SU-DHL-6 (cell line): ENCODE data around the gene SLC25A28.

ENCODE experiments used
- H2AFZ ChIP-seq: fragments of 200-600 bp; sonication (generic); 2 replicates; pipeline ENCODE4 v1.6.1; 2014; ENCODE audit warnings: low read depth, mild to moderate bottlenecking, moderate library complexity, mixed read lengths, antibody characterized with exemption, low read length; ENCODE audit not compliant: severe bottlenecking
- H3F3A ChIP-seq: fragments of 200-600 bp; shearing (Covaris generic); 2 replicates; pipeline ENCODE4 v1.6.0; 2016; ENCODE audit warnings: antibody characterized with exemption, mild to moderate bottlenecking; ENCODE audit not compliant: insufficient read depth
- H3K27ac ChIP-seq: fragments of 200-600 bp; sonication (generic); 2 replicates; pipeline ENCODE4 v1.5.1; 2016; ENCODE audit warnings: low read depth, mild to moderate bottlenecking, low read length, moderate library complexity, mixed read lengths
- H3K27me3 ChIP-seq: fragments of 200-600 bp; sonication (generic), shearing (Covaris generic); 2 replicates; pipeline ENCODE4 v1.6.0; 2014; ENCODE audit warnings: mild to moderate bottlenecking, low read length
- H3K36me3 ChIP-seq: fragments of 200-600 bp; sonication (generic); 2 replicates; pipeline ENCODE4 v1.6.1; 2014; ENCODE audit warnings: mild to moderate bottlenecking, low read length, mixed read lengths
- H3K4me2 ChIP-seq: fragments of 300-600, 200-600 bp; shearing (Covaris generic), sonication (generic); 2 replicates; pipeline ENCODE4 v1.6.0; 2014; ENCODE audit warnings: low read length, low read depth, mild to moderate bottlenecking; ENCODE audit not compliant: poor library complexity, severe bottlenecking
- H3K4me3 ChIP-seq: fragments of 200-600 bp; sonication (generic); 2 replicates; pipeline ENCODE4 v1.5.1; 2014; ENCODE audit warnings: antibody characterized with exemption, low read length, mild to moderate bottlenecking, mixed read lengths; ENCODE audit not compliant: insufficient read depth, poor library complexity, severe bottlenecking
- H3K79me2 ChIP-seq: fragments of 200-600 bp; sonication (generic); 2 replicates; pipeline ENCODE4 v1.6.1; 2014; ENCODE audit warnings: mild to moderate bottlenecking, low read length, moderate library complexity; ENCODE audit not compliant: insufficient read depth
- H3K9ac ChIP-seq: fragments of 200-600 bp; sonication (generic); 2 replicates; pipeline ENCODE4 v1.7.0; 2014; ENCODE audit warnings: mild to moderate bottlenecking, low read length
- H3K9me2 ChIP-seq: fragments of 200-600 bp; sonication (generic); replicated peaks from 2 replicates; pipeline ENCODE4 v1.6.1; 2014; ENCODE audit warnings: low read length; ENCODE audit not compliant: insufficient read depth
- H3K9me3 ChIP-seq: fragments of 200-600 bp; sonication (generic); 2 replicates; pipeline ENCODE4 v1.6.1; 2014; ENCODE audit warnings: low read length, mixed read lengths; ENCODE audit not compliant: insufficient read depth
- H4K20me1 ChIP-seq: fragments of 200-600 bp; sonication (generic); 2 replicates; pipeline ENCODE4 v1.6.1; 2014; ENCODE audit warnings: low read depth, mild to moderate bottlenecking, antibody characterized with exemption, low read length, moderate library complexity, mixed read lengths
- CTCF ChIP-seq: fragments of 200-600 bp; sonication (generic); IDR thresholded peaks from one replicate; pipeline ENCODE4 v1.5.1; 2017; ENCODE audit warnings: antibody characterized with exemption, mild to moderate bottlenecking, low read length, moderate library complexity; ENCODE audit not compliant: insufficient read depth, poor library complexity, severe bottlenecking
- EZH2phosphoT487 ChIP-seq: fragments of 200-600 bp; sonication (generic), shearing (Covaris generic); conservative IDR thresholded peaks from 2 replicates; pipeline ENCODE4 v1.6.1; 2018; ENCODE audit warnings: mild to moderate bottlenecking, antibody characterized with exemption, low read length, moderate library complexity, mixed read lengths

The SLC25A28 gene

DNA sequence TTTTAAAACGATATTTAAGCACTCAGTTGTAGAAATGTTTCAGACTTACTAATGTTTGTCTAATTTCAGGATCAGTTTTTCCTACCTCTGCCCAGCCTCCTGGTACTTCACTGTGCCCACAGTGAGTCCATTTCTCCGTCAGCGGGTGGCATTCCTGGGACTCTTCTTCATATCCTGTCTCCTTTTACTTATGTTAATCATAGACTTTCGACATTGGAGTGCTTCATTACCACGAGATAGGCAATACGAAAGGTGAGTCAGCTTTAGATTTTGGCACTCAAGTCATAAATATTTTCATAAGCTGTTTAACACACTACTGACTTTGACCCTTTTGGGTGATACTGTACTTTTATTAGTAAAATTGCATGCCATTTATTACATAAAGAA is 41.1 kb upstream of the SLC25A28 start:
- TF ChIP-seq EZH2phosphoT487 (no peak), CTCF (no peak)
- no peaks in the 10 kb centered on the region for H3F3A ChIP-seq
- no peaks in the 10 kb centered on the region for H4K20me1 ChIP-seq
- no peak overlapping the region for H3K27ac ChIP-seq
- no peak overlapping the region for H2AFZ ChIP-seq
- no peaks in the 10 kb centered on the region for H3K36me3 ChIP-seq
- H3K9me2 ChIP-seq: no peaks in the 10 kb centered on the region
- no peak overlapping the region for H3K9ac ChIP-seq
- no peaks in the 10 kb centered on the region for H3K9me3 ChIP-seq
- H3K4me3 ChIP-seq: no peak overlapping the region
- no peaks in the 10 kb centered on the region for H3K27me3 ChIP-seq
- H3K4me2 ChIP-seq: no peak overlapping the region
- H3K79me2 ChIP-seq: no peaks in the 10 kb centered on the region

DNA sequence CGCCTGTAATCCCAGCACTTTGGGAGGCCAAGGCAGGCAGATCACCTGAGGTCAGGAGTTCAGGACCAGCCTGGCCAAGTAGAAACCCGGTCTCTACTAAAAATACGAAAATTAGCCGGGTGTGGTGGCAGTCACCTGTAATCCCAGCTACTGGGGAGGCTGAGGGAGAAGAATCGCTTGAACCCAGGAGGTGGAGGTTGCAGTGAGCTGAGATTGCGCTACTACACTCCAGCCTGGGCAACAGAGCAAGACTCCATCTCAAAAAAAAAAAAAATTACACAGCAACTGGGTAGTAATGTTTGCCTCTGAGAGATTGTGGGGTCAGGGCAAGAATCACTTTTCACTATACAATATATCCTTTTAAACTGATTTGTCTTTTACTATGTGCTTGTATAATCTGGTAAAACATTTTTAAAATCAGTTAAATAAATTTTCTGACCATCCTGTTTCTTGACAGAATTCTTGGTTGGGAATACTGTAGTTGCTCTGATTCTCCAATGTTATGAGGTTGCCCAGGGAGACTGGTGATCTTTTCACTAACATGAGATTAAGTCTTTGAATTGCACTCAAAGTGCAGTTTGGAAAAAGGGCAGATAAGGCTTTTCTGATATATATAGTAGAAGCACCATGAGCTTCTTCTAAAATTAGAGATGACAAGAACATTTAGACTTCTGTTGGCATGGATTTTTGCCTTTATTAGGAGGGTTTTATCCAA is 40.6 kb upstream of the SLC25A28 start:
- no peaks in the 10 kb centered on the region for H4K20me1 ChIP-seq
- H3F3A ChIP-seq: no peaks in the 10 kb centered on the region
- no peak overlapping the region for H3K4me2 ChIP-seq
- no peak overlapping the region for H2AFZ ChIP-seq
- H3K9ac ChIP-seq: no peak overlapping the region
- H3K4me3 ChIP-seq: no peak overlapping the region
- H3K79me2 ChIP-seq: no peaks in the 10 kb centered on the region
- H3K9me2 ChIP-seq: no peaks in the 10 kb centered on the region
- no peaks in the 10 kb centered on the region for H3K27me3 ChIP-seq
- TF ChIP-seq EZH2phosphoT487 (no peak), CTCF (no peak)
- H3K36me3 ChIP-seq: no peaks in the 10 kb centered on the region
- no peak overlapping the region for H3K27ac ChIP-seq
- H3K9me3 ChIP-seq: no peaks in the 10 kb centered on the region

GRCh38 chr10:99659868-99660366 is 39.7 kb upstream of the SLC25A28 start:
- no peak overlapping the region for H3K27ac ChIP-seq
- no peaks in the 10 kb centered on the region for H3K79me2 ChIP-seq
- peak overlapping the region; percentile 78 for H3K9ac ChIP-seq
- no peaks in the 10 kb centered on the region for H3F3A ChIP-seq
- TF ChIP-seq CTCF: no peak
- no peak for TF ChIP-seq EZH2phosphoT487
- H3K9me3 ChIP-seq: no peaks in the 10 kb centered on the region
- H4K20me1 ChIP-seq: no peaks in the 10 kb centered on the region
- no peaks in the 10 kb centered on the region for H3K36me3 ChIP-seq
- H2AFZ ChIP-seq: peak overlapping the region; percentile 88
- H3K27me3 ChIP-seq: no peaks in the 10 kb centered on the region
- H3K4me3 ChIP-seq: peak overlapping the region; percentile 85
- peak overlapping the region; percentile 90 for H3K4me2 ChIP-seq
- H3K9me2 ChIP-seq: no peaks in the 10 kb centered on the region
